ENCODE data around the gene CLK3.

Gene CLK3

DNA sequence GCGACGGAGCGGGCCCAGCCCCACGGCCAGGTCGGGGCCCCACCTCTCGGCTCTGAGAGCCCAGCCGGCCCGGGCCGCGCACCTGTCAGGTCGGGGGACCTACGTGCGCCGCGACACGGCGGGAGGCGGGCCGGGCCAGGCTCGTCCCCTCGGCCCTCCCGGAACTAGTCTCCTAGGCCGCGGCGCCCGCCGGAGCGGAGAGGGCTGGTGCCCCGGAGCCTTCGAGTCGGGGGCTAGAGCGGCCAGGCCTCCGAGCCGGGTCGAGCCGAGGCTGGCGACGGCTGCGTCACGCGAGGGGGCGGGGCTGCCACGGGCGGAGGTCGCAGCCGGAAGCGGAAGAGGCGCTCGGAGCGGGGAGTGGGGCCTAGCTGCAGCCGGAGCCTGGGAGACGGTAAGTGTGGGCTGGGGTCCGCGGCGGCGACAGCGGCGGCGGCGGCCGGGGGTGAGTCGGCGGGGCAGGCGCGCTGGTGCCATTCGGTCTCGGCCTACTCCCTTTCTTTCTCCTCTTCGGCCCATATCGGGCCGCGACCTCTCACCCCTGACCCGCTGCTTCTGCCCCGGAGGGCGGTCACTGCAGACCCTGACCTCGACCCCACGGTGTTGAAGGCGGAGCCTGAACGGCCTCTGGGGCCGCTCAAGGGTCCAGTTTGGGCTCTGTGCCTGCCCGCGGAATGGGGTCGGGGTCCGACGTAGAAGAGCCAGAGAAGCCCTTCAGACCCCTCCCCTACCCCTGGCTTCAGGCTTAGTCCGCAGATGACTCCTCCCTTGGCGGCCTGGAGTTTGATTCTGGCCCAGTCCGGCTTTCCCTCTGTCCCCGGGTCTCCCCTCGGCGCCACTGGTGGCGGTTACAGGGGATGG lies at the start of gene CLK3:
Gene CLK3 (plus strand): TSS at position 329 of the 858 bp plus-strand sequence. CDS start 3,361 bp downstream, outside the sequence.
- peak; percentile 96 for DNase-seq
- Histone ChIP-seq H3K9ac (ENCODE audit: low read length) (peak within 1 kb of the TSS; percentile 99), H4K20me1 (ENCODE audit: insufficient read depth, low read length) (peaks cover 15% of the 10 kb centered on the region; the same call in 1 of the 2 replicates), H3K27me3 (replicated peaks; ENCODE audit: insufficient read depth, low read length) (no peaks in the 10 kb centered on the region), H3K9me2 (replicated peaks; ENCODE audit: insufficient read depth, low read length) (no peaks in the 10 kb centered on the region), H3K27ac (ENCODE audit: low read length) (peak within 1 kb of the TSS; percentile 95), H3K4me3 (ENCODE audit: low read length) (peak within 1 kb of the TSS; percentile 99), H3K36me3 (replicated peaks; ENCODE audit: insufficient read depth, low read length) (0 out of 2 replicates have a peak, but pooled peaks cover 2% of the 10 kb centered on the region), H3F3A (ENCODE audit: insufficient read depth, low read length) (peaks cover 26% of the 10 kb centered on the region), H3K4me2 (ENCODE audit: low read depth, low read length) (peak within 1 kb of the TSS; percentile 97), H2AFZ (ENCODE audit: low read length) (peak within 1 kb of the TSS; percentile 90), H3K79me2 (ENCODE audit: low read length) (peaks cover 58% of the 10 kb centered on the region), H3K4me1 (ENCODE audit: low read length) (peaks cover 18% of the 10 kb centered on the region), H3K9me3 (replicated peaks; ENCODE audit: insufficient read depth, low read length) (no peaks in the 10 kb centered on the region)
- TF ChIP-seq CTCF (IDR thresholded peaks at IDR 0.05; ENCODE audit: low read length), result no peak
- no peak for TF ChIP-seq EZH2 (optimal IDR thresholded peaks at IDR 0.05; ENCODE audit: low read depth, low read length)
- no peak for TF ChIP-seq EZH2phosphoT487 (IDR thresholded peaks at IDR 0.05; ENCODE audit: low read length)

- H3K27me3 ChIP-seq (replicated peaks; ENCODE audit: insufficient read depth, low read length), result no peaks in the 10 kb centered on the region
- peaks cover 18% of the 10 kb centered on the region; the same call in 1 of the 2 replicates for H3K36me3 ChIP-seq (replicated peaks; ENCODE audit: insufficient read depth, low read length)
- H3K4me2 ChIP-seq (ENCODE audit: low read depth, low read length), result no peak overlapping the region
- peaks cover 25% of the 10 kb centered on the region; the same call in 1 of the 2 replicates for H4K20me1 ChIP-seq (ENCODE audit: insufficient read depth, low read length)
- H3K27ac ChIP-seq (ENCODE audit: low read length), result no peak overlapping the region
- H3K4me3 ChIP-seq (ENCODE audit: low read length), result no peak overlapping the region
- no peak overlapping the region for H3K9ac ChIP-seq (ENCODE audit: low read length)
- no peaks in the 10 kb centered on the region for H3K4me1 ChIP-seq (ENCODE audit: low read length)
- H3K79me2 ChIP-seq (ENCODE audit: low read length), result peaks cover 99% of the 10 kb centered on the region
- no peaks in the 10 kb centered on the region for H3K9me3 ChIP-seq (replicated peaks; ENCODE audit: insufficient read depth, low read length)
- DNase-seq, result no peak
- TF ChIP-seq EZH2 (optimal IDR thresholded peaks at IDR 0.05; ENCODE audit: low read depth, low read length) (no peak), CTCF (IDR thresholded peaks at IDR 0.05; ENCODE audit: low read length) (no peak)
- no peak overlapping the region for H2AFZ ChIP-seq (ENCODE audit: low read length)
- H3K9me2 ChIP-seq (replicated peaks; ENCODE audit: insufficient read depth, low read length), result no peaks in the 10 kb centered on the region
- no peaks in the 10 kb centered on the region for H3F3A ChIP-seq (ENCODE audit: insufficient read depth, low read length)
Measured at GRCh38 chr15:74568594-74568993, 47.0 kb upstream of the CLK3 start.

DNA sequence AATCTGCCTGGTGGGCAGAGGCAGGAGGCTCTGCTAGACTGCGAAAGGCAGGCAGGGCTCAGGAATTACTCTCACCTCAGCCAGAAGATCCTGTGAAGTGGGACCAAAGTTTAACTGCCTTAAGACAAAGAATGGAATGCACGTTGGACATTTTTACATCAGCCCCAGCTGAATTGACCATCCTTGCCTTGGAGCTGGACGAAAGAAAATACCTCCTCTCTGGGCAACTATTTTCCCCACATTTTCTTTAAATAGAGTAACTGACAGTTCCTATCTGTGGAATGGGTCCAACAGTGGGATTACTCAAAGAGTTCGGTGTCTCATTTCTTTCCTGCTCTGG lies 45.9 kb upstream of the CLK3 start:
- Histone ChIP-seq H3K27ac (ENCODE audit: low read length) (no peak overlapping the region), H3K36me3 (replicated peaks; ENCODE audit: insufficient read depth, low read length) (peaks cover 14% of the 10 kb centered on the region; the same call in 1 of the 2 replicates), H3K4me3 (ENCODE audit: low read length) (no peak overlapping the region), H4K20me1 (ENCODE audit: insufficient read depth, low read length) (peaks cover 17% of the 10 kb centered on the region; the same call in 1 of the 2 replicates), H2AFZ (ENCODE audit: low read length) (no peak overlapping the region), H3K9ac (ENCODE audit: low read length) (no peak overlapping the region), H3K79me2 (ENCODE audit: low read length) (peaks cover 97% of the 10 kb centered on the region), H3K4me2 (ENCODE audit: low read depth, low read length) (no peak overlapping the region), H3K9me3 (replicated peaks; ENCODE audit: insufficient read depth, low read length) (no peaks in the 10 kb centered on the region), H3K4me1 (ENCODE audit: low read length) (no peaks in the 10 kb centered on the region), H3F3A (ENCODE audit: insufficient read depth, low read length) (no peaks in the 10 kb centered on the region), H3K27me3 (replicated peaks; ENCODE audit: insufficient read depth, low read length) (no peaks in the 10 kb centered on the region), H3K9me2 (replicated peaks; ENCODE audit: insufficient read depth, low read length) (no peaks in the 10 kb centered on the region)
- no peak for DNase-seq
- no peak for TF ChIP-seq CTCF (IDR thresholded peaks at IDR 0.05; ENCODE audit: low read length)
- TF ChIP-seq EZH2 (optimal IDR thresholded peaks at IDR 0.05; ENCODE audit: low read depth, low read length), result no peak
- TF ChIP-seq EZH2phosphoT487 (IDR thresholded peaks at IDR 0.05; ENCODE audit: low read length), result no peak
